Uterus (tissue), 4 donors: ENCODE results near the gene MST1. TPM values are rescaled to one million over a fixed set of nuclear protein-coding genes. Genes with fewer than 3 reads are reported as not detected.

Source experiments
- DNase-seq, 2 donors: peaks; one replicate each; pipeline ENCODE4 v3.0.0-alpha.2; 2019 to 2020
- H3K27ac ChIP-seq, 2 donors: fragments of 200-600 bp; sonication (generic); 1 replicate in 1 of 2; 2 replicates in 1 of 2; pipeline ENCODE4 v1.5.1; 2016 to 2018
- H3K27me3 ChIP-seq, 2 donors: fragments of 200-600 bp; sonication (generic); one replicate each; pipeline ENCODE4 v1.5.1; 2018 to 2019; ENCODE audit warnings: control low read depth in 1 of 2
- H3K36me3 ChIP-seq, 2 donors: fragments of 200-600 bp; sonication (generic); one replicate each; pipeline ENCODE4 v1.5.1; 2019; ENCODE audit warnings: control low read depth in 1 of 2
- H3K4me1 ChIP-seq, 2 donors: fragments of 200-600 bp; sonication (generic); one replicate each; pipeline ENCODE4 v1.5.1; 2018 to 2019; ENCODE audit warnings: control low read depth in 1 of 2
- H3K4me3 ChIP-seq, 2 donors: fragments of 200-600 bp; sonication (generic); 1 replicate in 1 of 2; 2 replicates in 1 of 2; pipeline ENCODE4 v1.5.1; 2018 to 2019; ENCODE audit warnings: mild to moderate bottlenecking in 1 of 2
- H3K9me3 ChIP-seq, 2 donors: fragments of 200-600 bp; sonication (generic); one replicate each; pipeline ENCODE4 v1.5.1; 2019; ENCODE audit warnings: control low read depth in 1 of 2
- POLR2A ChIP-seq, 2 donors: fragments of 450-650 bp; IDR thresholded peaks; one replicate each; pipeline ENCODE4 v1.6.1; 2016; ENCODE audit warnings: antibody characterized with exemption in 2 of 2, mild to moderate bottlenecking in 1 of 2, moderate library complexity in 1 of 2
- intact Hi-C: fragments of 100-400 bp; cut with DNase I; formaldehyde crosslinking; loops from one replicate; pipeline ENCODE4 v1.15.1; 2023; ENCODE audit warnings: low total_unique reads
- total RNA-seq, 4 donors: library from RNA; depleted of rRNA in 3 of 4; stranded (reverse); fragments of >200 nt in 3 of 4; gene quantifications; one replicate each; pipeline versions ENCODE4 v1.1.0 to v1.2.4, GENCODE V29; 2014 to 2023
- TF ChIP-seq, protein P1 (sequence below), 4 experiments: fragments of 200-600 bp in 2 of 4; fragments of 450-650 bp in 2 of 4; sonication (generic) in 2 of 4; IDR thresholded peaks; one replicate each; pipeline ENCODE4 v1.5.1; 2016 to 2019; ENCODE audit warnings: antibody characterized with exemption in 4 of 4, mild to moderate bottlenecking in 2 of 4, moderate library complexity in 1 of 4
- donor health status: DM: yes; HTN: yes; CAD: no.

MST1 gene
- total RNA-seq, 4 donors from 2014 or later, result 5.1 to 11.5 (median 10.4) TPM; not detected in 1

DNA sequence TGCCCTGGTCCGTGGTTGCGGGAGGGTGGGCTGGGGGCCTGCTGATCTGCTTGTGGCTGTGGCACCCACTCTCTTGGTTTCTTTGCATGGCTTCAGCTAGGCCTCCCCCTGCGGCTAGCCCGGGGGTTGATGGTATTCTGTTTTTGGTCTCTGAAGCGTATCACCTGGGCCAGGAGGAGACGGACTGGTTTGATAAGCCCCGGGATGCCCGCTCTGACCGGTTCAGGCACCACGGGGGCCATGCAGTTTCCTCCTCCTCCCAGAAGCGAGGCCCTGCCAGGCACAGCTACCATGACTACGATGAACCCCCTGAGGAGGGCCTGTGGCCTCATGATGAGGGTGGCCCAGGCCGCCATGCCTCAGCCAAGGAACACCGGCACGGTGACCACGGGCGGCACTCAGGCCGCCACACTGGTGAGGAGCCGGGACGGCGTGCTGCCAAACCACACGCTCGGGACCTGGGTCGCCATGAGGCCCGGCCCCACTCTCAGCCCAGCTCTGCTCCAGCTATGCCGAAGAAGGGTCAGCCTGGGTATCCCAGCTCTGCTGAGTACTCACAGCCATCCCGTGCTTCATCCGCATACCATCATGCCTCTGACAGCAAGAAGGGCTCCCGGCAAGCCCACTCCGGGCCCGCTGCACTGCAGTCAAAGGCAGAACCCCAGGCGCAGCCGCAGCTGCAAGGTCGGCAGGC lies 26.4 kb downstream of the MST1 start:
- TF ChIP-seq, protein P1, sequence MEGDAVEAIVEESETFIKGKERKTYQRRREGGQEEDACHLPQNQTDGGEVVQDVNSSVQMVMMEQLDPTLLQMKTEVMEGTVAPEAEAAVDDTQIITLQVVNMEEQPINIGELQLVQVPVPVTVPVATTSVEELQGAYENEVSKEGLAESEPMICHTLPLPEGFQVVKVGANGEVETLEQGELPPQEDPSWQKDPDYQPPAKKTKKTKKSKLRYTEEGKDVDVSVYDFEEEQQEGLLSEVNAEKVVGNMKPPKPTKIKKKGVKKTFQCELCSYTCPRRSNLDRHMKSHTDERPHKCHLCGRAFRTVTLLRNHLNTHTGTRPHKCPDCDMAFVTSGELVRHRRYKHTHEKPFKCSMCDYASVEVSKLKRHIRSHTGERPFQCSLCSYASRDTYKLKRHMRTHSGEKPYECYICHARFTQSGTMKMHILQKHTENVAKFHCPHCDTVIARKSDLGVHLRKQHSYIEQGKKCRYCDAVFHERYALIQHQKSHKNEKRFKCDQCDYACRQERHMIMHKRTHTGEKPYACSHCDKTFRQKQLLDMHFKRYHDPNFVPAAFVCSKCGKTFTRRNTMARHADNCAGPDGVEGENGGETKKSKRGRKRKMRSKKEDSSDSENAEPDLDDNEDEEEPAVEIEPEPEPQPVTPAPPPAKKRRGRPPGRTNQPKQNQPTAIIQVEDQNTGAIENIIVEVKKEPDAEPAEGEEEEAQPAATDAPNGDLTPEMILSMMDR (IDR thresholded peaks at IDR 0.05), result no peak
- TF ChIP-seq POLR2A (IDR thresholded peaks at IDR 0.05), result no peak
- Histone ChIP-seq H3K9me3 (no peaks in the 10 kb centered on the region), H3K4me1 (no peaks in the 10 kb centered on the region), H3K27me3 (no peaks in the 10 kb centered on the region), H3K4me3 (no peak overlapping the region), H3K36me3 (no peaks in the 10 kb centered on the region), H3K27ac (no peak overlapping the region)
- intact Hi-C loops, result no loop called here
- no peak for DNase-seq

- H3K27me3 ChIP-seq, result no peaks in the 10 kb centered on the region
- intact Hi-C loops, result no loop called here
- no peaks in the 10 kb centered on the region for H3K36me3 ChIP-seq
- no peaks in the 10 kb centered on the region for H3K9me3 ChIP-seq
- H3K27ac ChIP-seq, result no peak overlapping the region
- no peak overlapping the region for H3K4me3 ChIP-seq
- DNase-seq, result no peak
- no peaks in the 10 kb centered on the region for H3K4me1 ChIP-seq
- TF ChIP-seq, protein P1 (IDR thresholded peaks at IDR 0.05), result no peak
- TF ChIP-seq POLR2A (IDR thresholded peaks at IDR 0.05), result no peak
Observed at GRCh38 chr3:49662021-49662420, 27.3 kb downstream of the MST1 start.

- Histone ChIP-seq H3K27ac (no peak overlapping the region), H3K4me3 (no peak overlapping the region), H3K36me3 (no peaks in the 10 kb centered on the region), H3K9me3 (no peaks in the 10 kb centered on the region), H3K4me1 (no peaks in the 10 kb centered on the region), H3K27me3 (no peaks in the 10 kb centered on the region)
- no peak for TF ChIP-seq POLR2A (IDR thresholded peaks at IDR 0.05)
- TF ChIP-seq, protein P1 (IDR thresholded peaks at IDR 0.05), result no peak
- DNase-seq, result no peak
- intact Hi-C loops, result no loop called here
Observed at GRCh38 chr3:49661281-49661680, 28.0 kb downstream of the MST1 start.

- H3K27me3 ChIP-seq, result no peaks in the 10 kb centered on the region
- no peaks in the 10 kb centered on the region for H3K36me3 ChIP-seq
- H3K27ac ChIP-seq, result no peak overlapping the region
- TF ChIP-seq POLR2A (IDR thresholded peaks at IDR 0.05), result no peak
- TF ChIP-seq, protein P1 (IDR thresholded peaks at IDR 0.05), result no peak
- H3K9me3 ChIP-seq, result no peaks in the 10 kb centered on the region
- DNase-seq, result no peak
- intact Hi-C loops, result no loop called here
- H3K4me1 ChIP-seq, result no peaks in the 10 kb centered on the region
- H3K4me3 ChIP-seq, result no peak overlapping the region
Observed at GRCh38 chr3:49659756-49660155, 29.5 kb downstream of the MST1 start.

- H3K9me3 ChIP-seq, result no peaks in the 10 kb centered on the region
- no peak overlapping the region for H3K4me3 ChIP-seq
- TF ChIP-seq, protein P1 (IDR thresholded peaks at IDR 0.05), result no peak
- no peak for TF ChIP-seq POLR2A (IDR thresholded peaks at IDR 0.05)
- no peaks in the 10 kb centered on the region for H3K36me3 ChIP-seq
- no peak for DNase-seq
- intact Hi-C loops, result no loop called here
- no peaks in the 10 kb centered on the region for H3K4me1 ChIP-seq
- H3K27me3 ChIP-seq, result no peaks in the 10 kb centered on the region
- H3K27ac ChIP-seq, result no peak overlapping the region
Observed at GRCh38 chr3:49658711-49659110, 30.6 kb downstream of the MST1 start.
